SK-N-SH treated with all-trans-retinoic acid at 6 μM for 48 hours (cell line): ENCODE data around the gene TNFRSF25.

Experiments used
- ARNTL ChIP-seq: fragments of 450-650 bp; formaldehyde crosslinking; IDR thresholded peaks from 2 replicates; pipeline ENCODE4 v1.5.0; 2020; ENCODE audit warnings: low read depth, mild to moderate bottlenecking, moderate library complexity, borderline replicate concordance
- CSDC2 ChIP-seq: fragments of 250-450 bp; sonication (Bioruptor Pico); IDR thresholded peaks from 2 replicates; pipeline ENCODE4 v1.5.0; 2020; ENCODE audit warnings: mild to moderate bottlenecking, moderate library complexity
- ESRRG ChIP-seq: fragments of 250-450 bp; sonication (Bioruptor Pico); IDR thresholded peaks from 2 replicates; pipeline ENCODE4 v1.6.1; 2021; ENCODE audit warnings: mild to moderate bottlenecking
- OSR1 ChIP-seq: fragments of 250-450 bp; sonication (Bioruptor Pico); IDR thresholded peaks from 2 replicates; pipeline ENCODE4 v1.8.0; 2022; ENCODE audit warnings: moderate library complexity, mild to moderate bottlenecking, inconsistent platforms
- PATZ1 ChIP-seq: fragments of 250-450 bp; sonication (Bioruptor Pico); IDR thresholded peaks from 2 replicates; pipeline ENCODE4 v1.8.0; 2020; ENCODE audit warnings: mild to moderate bottlenecking, moderate library complexity, borderline replicate concordance
- PPARA ChIP-seq: fragments of 250-450 bp; sonication (Bioruptor Pico); IDR thresholded peaks from 2 replicates; pipeline ENCODE4 v1.5.0; 2020; ENCODE audit warnings: mild to moderate bottlenecking, borderline replicate concordance
- RARB ChIP-seq: fragments of 250-450 bp; sonication (Bioruptor Pico); IDR thresholded peaks from 2 replicates; pipeline ENCODE4 v1.8.0; 2021; ENCODE audit warnings: mild to moderate bottlenecking, moderate library complexity
- SNAI2 ChIP-seq: fragments of 250-450 bp; sonication (Bioruptor Pico); IDR thresholded peaks from 2 replicates; pipeline ENCODE4 v1.5.0; 2020; ENCODE audit warnings: mild to moderate bottlenecking, moderate library complexity
- TSHZ2 ChIP-seq: fragments of 250-450 bp; sonication (Bioruptor Pico); IDR thresholded peaks from 2 replicates; pipeline ENCODE4 v1.5.0; 2020; ENCODE audit warnings: mild to moderate bottlenecking, moderate library complexity
- ZC3H10 ChIP-seq: fragments of 250-450 bp; sonication (Bioruptor Pico); IDR thresholded peaks from 2 replicates; pipeline ENCODE4 v1.5.1; 2021; ENCODE audit warnings: mild to moderate bottlenecking, moderate library complexity
- ZFP3 ChIP-seq: fragments of 250-450 bp; sonication (Bioruptor Pico); IDR thresholded peaks from 2 replicates; pipeline ENCODE4 v1.5.0; 2020; ENCODE audit warnings: mild to moderate bottlenecking, moderate library complexity
- ZFP30 ChIP-seq: fragments of 450-650 bp; formaldehyde crosslinking; IDR thresholded peaks from 2 replicates; pipeline ENCODE4 v1.5.0; 2022; ENCODE audit warnings: mild to moderate bottlenecking, moderate library complexity
- ZNF8 ChIP-seq: fragments of 450-650 bp; formaldehyde crosslinking; IDR thresholded peaks from 2 replicates; pipeline ENCODE4 v1.5.0; 2020; ENCODE audit warnings: mild to moderate bottlenecking, moderate library complexity

GRCh38 chr1:6500544-6501278, 34.7 kb upstream of the TNFRSF25 start:
- no peak for TF ChIP-seq OSR1 (CRISPR knock-in tag)
- no peak for TF ChIP-seq ZFP30 (CRISPR knock-in tag)
- no peak for TF ChIP-seq ARNTL
- no peak for TF ChIP-seq RARB (CRISPR knock-in tag)
- no peak for TF ChIP-seq PATZ1 (CRISPR knock-in tag)
- no peak for TF ChIP-seq SNAI2 (CRISPR knock-in tag)
- no peak for TF ChIP-seq ZC3H10 (CRISPR knock-in tag)
- TF ChIP-seq ZFP3 (CRISPR knock-in tag) = no peak
- TF ChIP-seq TSHZ2 (CRISPR knock-in tag) = no peak
- no peak for TF ChIP-seq ESRRG (CRISPR knock-in tag)
- TF ChIP-seq PPARA (CRISPR knock-in tag) = no peak
- no peak for TF ChIP-seq ZNF8
- TF ChIP-seq CSDC2 (CRISPR knock-in tag) = no peak
